ENCODE measurements around the gene CLEC14A. TPM values are rescaled to one million over a fixed set of nuclear protein-coding genes. Genes with fewer than 3 reads are reported as not detected.

The CLEC14A gene
- total RNA-seq: 0.13 and 0.54 TPM in 2 replicates

GRCh38 chr14:38255673-38256532 lies at the start of gene CLEC14A:
Gene CLEC14A (minus strand): TSS chr14:38256093. CDS start chr14:38256022, 71 bp downstream.

GRCh38 chr14:38207736-38208617 lies 47.9 kb downstream of the CLEC14A start, which contains the start of gene SSTR1:
Gene SSTR1 (plus strand): TSS chr14:38207904. CDS start chr14:38209390, 1,486 bp downstream.

Other genes with a start within 250 kb of the CLEC14A start
- gene SSTR1, start 48.2 kb downstream of the CLEC14A start, total RNA-seq: not detected in 2 replicates

Measured in articular chondrocyte of knee joint (primary cell).